SK-N-MC (cell line): ENCODE results near the gene CTNNA3.

Experiments
- EZH2 ChIP-seq: fragments of 200-600 bp; sonication (generic); IDR thresholded peaks from one replicate; pipeline ENCODE4 v1.6.1; 2017; ENCODE audit warnings: antibody characterized with exemption
- FOXP2 ChIP-seq: optimal IDR thresholded peaks from 2 replicates; pipeline ENCODE3; 2011; ENCODE audit warnings: mild to moderate bottlenecking, moderate library complexity; ENCODE audit not compliant: insufficient read depth; ENCODE audit errors: extremely low read length, control extremely low read depth
- POLR2AphosphoS5 ChIP-seq: IDR thresholded peaks from 2 replicates; pipeline ENCODE4 v1.6.1; 2012; ENCODE audit warnings: mild to moderate bottlenecking, low read depth, low read length, borderline replicate concordance

DNA sequence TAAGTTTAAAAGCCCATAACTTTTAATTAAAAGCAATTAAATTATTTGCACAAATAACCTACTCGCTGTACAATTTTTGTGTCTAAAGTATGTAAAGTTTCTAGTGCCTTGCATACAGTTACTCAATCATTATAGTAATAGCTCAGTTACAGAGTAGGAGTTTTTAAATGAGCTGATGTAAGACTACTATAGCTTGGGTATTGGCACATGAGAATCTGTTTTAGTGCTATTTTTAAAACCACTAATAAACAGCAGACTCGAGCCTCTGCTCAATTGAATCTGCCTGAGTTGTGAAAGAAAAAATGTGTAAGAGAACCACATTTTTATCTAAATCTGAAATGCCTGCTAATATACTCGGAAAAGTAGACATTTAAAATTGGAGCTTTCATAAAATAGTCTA is 31.1 kb downstream of the CTNNA3 start:
- TF ChIP-seq EZH2 (no peak), POLR2AphosphoS5 (no peak), FOXP2 (no peak)
